IMR-90 (cell line): ENCODE data around the gene RNF212B. TPM values are rescaled to one million over a fixed set of nuclear protein-coding genes. Genes with fewer than 3 reads are reported as not detected.

Experiments used
- ATAC-seq: fragments of 200-7000 bp; cut with Tn5 transposase; 2 replicates; pipeline ENCODE4 v1.9.1; 2020; ENCODE audit warnings: low read depth, mild to moderate bottlenecking, moderate library complexity
- BruUV-seq: library from RNA; stranded (reverse); fragments of 400-500 nt; replicated peaks from 2 replicates; lab custom pipeline; 2021; lab: Mats Ljungman, UMichigan
- CTCF ChIA-PET: fragments of 300-600 bp; formaldehyde crosslinking; extraction: SDS; loops from one replicate; lab custom pipeline; 2021; ENCODE audit warnings: antibody characterized with exemption; lab: Yijun Ruan, JAX
- POLR2A ChIA-PET: fragments of 300-600 bp; sonication (Branson Sonifier 250); formaldehyde crosslinking; loops from one replicate; lab custom pipeline; 2022; ENCODE audit warnings: antibody characterized with exemption; ENCODE audit not compliant: unreplicated experiment; lab: Charles Lee
- DNase-seq: peaks from one replicate; pipeline ENCODE4 v3.0.0; 2013
- H2AFZ ChIP-seq: replicated peaks from 2 replicates; pipeline ENCODE3; 2013; ENCODE audit warnings: low read length, mild to moderate bottlenecking; ENCODE audit not compliant: poor library complexity
- H2AK5ac ChIP-seq: 2 replicates; pipeline ENCODE4 v1.6.1; 2013; ENCODE audit warnings: low read depth, low read length, inconsistent platforms
- H2AK9ac ChIP-seq: replicated peaks from 2 replicates; pipeline ENCODE3; 2013; ENCODE audit warnings: mild to moderate bottlenecking, low read depth, low read length, moderate library complexity; ENCODE audit not compliant: poor library complexity
- H2BK120ac ChIP-seq: 2 replicates; pipeline ENCODE4 v1.6.1; 2013; ENCODE audit warnings: low read depth, low read length, inconsistent platforms
- H2BK15ac ChIP-seq: 3 replicates; pipeline ENCODE4 v1.6.1; 2013; ENCODE audit warnings: low read depth, low read length, inconsistent platforms
- H2BK20ac ChIP-seq: 2 replicates; pipeline ENCODE4 v1.6.1; 2013; ENCODE audit warnings: low read depth, mild to moderate bottlenecking, inconsistent platforms, low read length, moderate library complexity
- H2BK5ac ChIP-seq: 2 replicates; pipeline ENCODE4 v1.6.1; 2013; ENCODE audit warnings: mild to moderate bottlenecking, low read depth, low read length, inconsistent platforms; ENCODE audit not compliant: poor library complexity, severe bottlenecking
- H3K14ac ChIP-seq: replicated peaks from 2 replicates; pipeline ENCODE4 v1.6.1; 2013; ENCODE audit warnings: low read depth, low read length, inconsistent platforms
- H3K18ac ChIP-seq: 2 replicates; pipeline ENCODE4 v1.6.1; 2013; ENCODE audit warnings: low read depth, low read length, control low read depth
- H3K23ac ChIP-seq: 2 replicates; pipeline ENCODE4 v1.6.1; 2013; ENCODE audit warnings: low read depth, low read length, inconsistent platforms
- H3K27ac ChIP-seq: 2 replicates; pipeline ENCODE4 v1.5.1; 2013; ENCODE audit warnings: mild to moderate bottlenecking, control low read depth, low read length; ENCODE audit not compliant: insufficient read depth
- H3K27me3 ChIP-seq: 2 replicates; pipeline ENCODE4 v1.6.1; 2013; ENCODE audit warnings: low read length; ENCODE audit not compliant: control insufficient read depth, insufficient read depth
- H3K36me3 ChIP-seq: 2 replicates; pipeline ENCODE4 v1.6.1; 2013; ENCODE audit warnings: low read length, mixed read lengths; ENCODE audit not compliant: control insufficient read depth, insufficient read depth
- H3K4ac ChIP-seq: 2 replicates; pipeline ENCODE4 v1.6.1; 2013; ENCODE audit warnings: low read depth, low read length, inconsistent platforms
- H3K4me1 ChIP-seq: 2 replicates; pipeline ENCODE4 v1.6.1; 2013; ENCODE audit warnings: low read length, mixed read lengths; ENCODE audit not compliant: control insufficient read depth, insufficient read depth
- H3K4me2 ChIP-seq: 2 replicates; pipeline ENCODE4 v1.6.1; 2013; ENCODE audit warnings: low read depth, mild to moderate bottlenecking, control low read depth, low read length, moderate library complexity
- H3K4me3 ChIP-seq: 2 replicates; pipeline ENCODE4 v1.5.1; 2013; ENCODE audit warnings: low read depth, mild to moderate bottlenecking, control low read depth, low read length, moderate library complexity; ENCODE audit not compliant: insufficient read depth
- H3K56ac ChIP-seq: 2 replicates; pipeline ENCODE4 v1.6.1; 2013; ENCODE audit warnings: low read length, inconsistent platforms; ENCODE audit not compliant: insufficient read depth; ENCODE audit errors: extremely low read depth
- H3K79me1 ChIP-seq, 2 experiments: 2 replicates each; pipeline ENCODE4 v1.6.1; 2013; ENCODE audit warnings: low read length in 2 of 2, inconsistent platforms in 1 of 2, low read depth in 1 of 2
- H3K9ac ChIP-seq: 2 replicates; pipeline ENCODE4 v1.6.1; 2013; ENCODE audit warnings: low read depth, low read length, control low read depth
- H3K9me1 ChIP-seq: 2 replicates; pipeline ENCODE4 v1.6.1; 2013; ENCODE audit warnings: low read length, inconsistent platforms; ENCODE audit not compliant: insufficient read depth
- H3K9me3 ChIP-seq: 2 replicates; pipeline ENCODE4 v1.6.1; 2013; ENCODE audit warnings: low read length; ENCODE audit not compliant: control insufficient read depth, insufficient read depth
- H4K20me1 ChIP-seq: 2 replicates; pipeline ENCODE4 v1.6.1; 2013; ENCODE audit warnings: low read length, inconsistent platforms; ENCODE audit not compliant: insufficient read depth
- H4K5ac ChIP-seq: 2 replicates; pipeline ENCODE4 v1.6.1; 2013; ENCODE audit warnings: mild to moderate bottlenecking, low read depth, low read length, control low read depth
- H4K8ac ChIP-seq, 2 experiments: 2 replicates each; pipeline ENCODE4 v1.6.1; 2013; ENCODE audit warnings: low read depth in 2 of 2, low read length in 2 of 2, control low read depth in 1 of 2, inconsistent platforms in 1 of 2
- H4K91ac ChIP-seq: 2 replicates; pipeline ENCODE4 v1.6.1; 2013; ENCODE audit warnings: low read depth, low read length, inconsistent platforms; ENCODE audit not compliant: insufficient read depth
- BHLHE40 ChIP-seq: fragments of 150-350 bp; IDR thresholded peaks from 2 replicates; pipeline ENCODE4 v1.6.1; 2016; ENCODE audit warnings: mild to moderate bottlenecking, low read depth, low read length
- CEBPB ChIP-seq: IDR thresholded peaks from 2 replicates; pipeline ENCODE4 v1.6.1; 2012; ENCODE audit warnings: low read depth, low read length, improper control_type of control experiment
- ELK1 ChIP-seq: fragments of 150-350 bp; IDR thresholded peaks from 2 replicates; pipeline ENCODE4 v1.6.1; 2016; ENCODE audit warnings: low read depth, mild to moderate bottlenecking, low read length, moderate library complexity, borderline replicate concordance
- FOS ChIP-seq: fragments of 150-350 bp; IDR thresholded peaks from 2 replicates; pipeline ENCODE4 v1.6.1; 2016; ENCODE audit warnings: low read depth, low read length
- MAZ ChIP-seq: IDR thresholded peaks from 2 replicates; pipeline ENCODE4 v1.6.1; 2012; ENCODE audit warnings: low read depth, mild to moderate bottlenecking, low read length, improper control_type of control experiment, moderate library complexity, borderline replicate concordance
- MXI1 ChIP-seq: IDR thresholded peaks from 2 replicates; pipeline ENCODE4 v1.6.1; 2012; ENCODE audit warnings: low read depth, mild to moderate bottlenecking, low read length, moderate library complexity, borderline replicate concordance
- NFE2L2 ChIP-seq: fragments of 150-350 bp; IDR thresholded peaks from 2 replicates; pipeline ENCODE4 v1.6.1; 2016; ENCODE audit warnings: low read depth, mild to moderate bottlenecking, low read length
- RAD21 ChIP-seq: IDR thresholded peaks from 2 replicates; pipeline ENCODE4 v1.6.1; 2012; ENCODE audit warnings: low read length, improper control_type of control experiment
- RCOR1 ChIP-seq: IDR thresholded peaks from 2 replicates; pipeline ENCODE4 v1.6.1; 2012; ENCODE audit warnings: mild to moderate bottlenecking, low read length, improper control_type of control experiment; ENCODE audit not compliant: insufficient replicate concordance
- USF2 ChIP-seq: fragments of 150-350 bp; IDR thresholded peaks from 2 replicates; pipeline ENCODE4 v1.6.1; 2017; ENCODE audit warnings: mild to moderate bottlenecking, antibody characterized with exemption, low read length, low read depth
- WGBS, 2 experiments: methylation state at CpG; one replicate each; pipeline versions ENCODE4 v1.1.5 to v1.1.7; 2013; ENCODE audit warnings: missing lambda C conversion rate in 2 of 2; ENCODE audit not compliant: insufficient read length in 1 of 2; ENCODE audit errors: extremely low coverage in 2 of 2; 5-methylcytosine and 5-hydroxymethylcytosine counted together
- dilution Hi-C: fragments of 300-500 bp; cut with HindIII; formaldehyde crosslinking; loops from one replicate; pipeline ENCODE4 v1.14.3; 2018; ENCODE audit warnings: low sequenced_read_pairs; ENCODE audit not compliant: unreplicated experiment
- in situ Hi-C: fragments of 300-500 bp; cut with MboI; formaldehyde crosslinking; loops from 3 replicates; pipeline ENCODE4 v1.14.3; 2019; ENCODE audit warnings: low sequenced_read_pairs, inconsistent platforms, mixed read lengths
- intact Hi-C: fragments of 100-400 bp; cut with micrococcal nuclease; formaldehyde crosslinking; loops from 2 replicates; pipeline ENCODE4 v1.10.0; 2022
- polyA plus RNA-seq, 3 experiments: library from polyadenylated mRNA; depleted of rRNA; stranded (reverse); fragments of >200 nt; gene quantifications; 2 replicates each; pipeline ENCODE4 v1.2.3, GENCODE V29; 2012; ENCODE audit warnings: low replicate concordance in 1 of 3
- total RNA-seq: library from RNA; depleted of rRNA; stranded (reverse); fragments of >200 nt; gene quantifications from 2 replicates; pipeline ENCODE4 v1.2.3, GENCODE V29; 2012
- TF ChIP-seq, protein P1 (sequence below): conservative IDR thresholded peaks from 2 replicates; pipeline ENCODE4 v1.5.1; 2012; ENCODE audit warnings: mild to moderate bottlenecking, low read depth, low read length, improper control_type of control experiment

RNF212B gene
- total and polyA plus RNA-seq, 2 of the 4 experiments (the other 2 are of a cell fraction): not detected

DNA sequence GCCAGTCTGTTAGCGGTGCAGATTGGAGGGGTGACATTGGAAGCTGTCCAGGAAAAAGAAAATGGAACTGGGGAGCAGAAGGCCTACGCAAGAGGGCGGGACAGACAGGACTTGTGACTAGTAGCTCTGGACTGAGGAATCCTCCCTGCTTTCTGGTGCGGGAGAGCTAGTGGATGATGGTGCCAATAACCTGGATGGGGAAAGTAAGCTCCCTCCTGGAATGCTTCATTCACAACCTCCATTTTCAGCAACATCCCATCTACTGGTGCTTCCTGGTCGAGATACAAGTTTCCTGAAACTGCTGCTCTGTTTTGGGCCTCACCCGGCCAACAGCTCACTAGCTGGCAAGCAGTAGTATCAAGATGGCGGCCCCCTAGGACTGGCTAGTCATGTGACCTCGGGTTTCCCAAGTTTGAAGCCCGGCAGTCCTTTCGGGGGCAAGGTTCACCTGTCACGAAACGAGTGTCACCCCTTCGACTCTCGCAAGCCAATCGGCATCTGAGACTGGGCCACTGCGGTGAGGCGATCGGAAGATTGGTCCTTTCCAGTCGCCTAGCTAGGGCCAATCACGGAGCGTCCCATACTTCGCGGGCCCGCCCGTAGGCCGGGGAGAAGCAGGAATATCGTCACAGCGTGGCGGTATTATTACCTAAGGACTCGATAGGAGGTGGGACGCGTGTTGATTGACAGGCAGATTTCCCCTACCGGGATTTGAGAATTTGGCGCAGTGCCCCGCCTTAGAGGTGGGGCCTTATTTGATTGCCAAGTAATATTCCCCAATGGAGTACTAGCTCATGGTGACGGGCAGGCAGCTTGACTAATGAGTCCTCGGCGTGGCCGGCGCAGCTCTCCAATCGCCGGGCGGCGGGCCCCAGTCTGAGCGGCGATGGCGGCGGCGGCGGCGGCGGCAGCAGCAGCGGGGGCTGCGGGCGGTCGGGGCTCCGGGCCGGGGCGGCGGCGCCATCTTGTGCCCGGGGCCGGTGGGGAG, 83.1 kb downstream of the RNF212B start, which contains the start of gene PABPN1:
Gene PABPN1 (plus strand): TSS at position 874 of the 988 bp plus-strand sequence. CDS start 13 bp downstream, at position 887.
- Histone ChIP-seq H4K20me1 (peaks cover 16% of the 10 kb centered on the region; the same call in 1 of the 2 replicates), H3K23ac (peak within 1 kb of the TSS; percentile 98), H3K9me1 (no peaks in the 10 kb centered on the region), H3K4me2 (peak within 1 kb of the TSS; percentile 84), H3K14ac (peak within 1 kb of the TSS; percentile 98), H2BK20ac (no peak within 1 kb of the TSS), H3K4me1 (peaks cover 6% of the 10 kb centered on the region; the same call in 1 of the 2 replicates), H3K4me3 (peak within 1 kb of the TSS; percentile 99), H3K27ac (peak within 1 kb of the TSS; percentile 88), H3K36me3 (peaks cover 29% of the 10 kb centered on the region), H3K9ac (peak within 1 kb of the TSS; percentile 98), H2AFZ (peak within 1 kb of the TSS; percentile 90), H3K79me1 (peaks cover 27 to 50% of the 10 kb centered on the region in 2 experiments), H4K8ac (peak within 1 kb of the TSS; percentile 95 to 97), H3K56ac (peak within 1 kb of the TSS; percentile 91), H3K18ac (peak within 1 kb of the TSS; percentile 55), H3K4ac (peak within 1 kb of the TSS; percentile 93), H4K91ac (peak within 1 kb of the TSS; percentile 87), H3K9me3 (no peaks in the 10 kb centered on the region), H2BK15ac (no peak within 1 kb of the TSS), H2AK5ac (peak within 1 kb of the TSS; percentile 96), H2AK9ac (peak within 1 kb of the TSS; percentile 98), H2BK5ac (peak within 1 kb of the TSS; percentile 91), H3K27me3 (no peaks in the 10 kb centered on the region), H4K5ac (peak within 1 kb of the TSS; percentile 99), H2BK120ac (no peak within 1 kb of the TSS)
- no TSS peak for BruUV-seq
- in situ Hi-C loops: loop anchor here (10.0 to 25.0 kb wide), 5 partner anchors 54 to 1116 kb away; partner anchors contain the start of genes CBLN3, CMTM5, EMC9 and FITM1
- peak; percentile 100 for DNase-seq
- CTCF ChIA-PET: interaction anchor here (1.0 to 1.9 kb wide), 3 partner anchors 20 to 59 kb away, joined by 4 to 7 read pairs (median 5); no protein-coding TSS in a partner anchor
- intact Hi-C loops: loop anchor here (1.0 kb wide), 1 partner anchor 35 kb away; the partner anchor contains the start of gene HOMEZ
- 2% methylated on average over 20 of the region's 63 CpGs; no CpG with 5 or more reads in 1 of the 2 experiments for WGBS, 2 experiments
- ATAC-seq: peak; percentile 90
- POLR2A ChIA-PET: interaction anchor here (0.6 to 1.3 kb wide), 4 partner anchors 9 to 45 kb away, joined by 3 to 9 read pairs (median 3); partner anchors contain the start of gene BCL2L2
- dilution Hi-C loops: no loop called here
- TF ChIP-seq MAZ (no peak), MXI1 (no peak), NFE2L2 (no peak), CEBPB (peak; percentile 34), USF2 (peak; percentile 90), RCOR1 (no peak), RAD21 (no peak), ELK1 (no peak), BHLHE40 (0 out of 2 replicates have a peak, but pooled peaks have one; percentile 12), FOS (peak; percentile 85; the same call in 1 of the 2 replicates)
- TF ChIP-seq, protein P1, sequence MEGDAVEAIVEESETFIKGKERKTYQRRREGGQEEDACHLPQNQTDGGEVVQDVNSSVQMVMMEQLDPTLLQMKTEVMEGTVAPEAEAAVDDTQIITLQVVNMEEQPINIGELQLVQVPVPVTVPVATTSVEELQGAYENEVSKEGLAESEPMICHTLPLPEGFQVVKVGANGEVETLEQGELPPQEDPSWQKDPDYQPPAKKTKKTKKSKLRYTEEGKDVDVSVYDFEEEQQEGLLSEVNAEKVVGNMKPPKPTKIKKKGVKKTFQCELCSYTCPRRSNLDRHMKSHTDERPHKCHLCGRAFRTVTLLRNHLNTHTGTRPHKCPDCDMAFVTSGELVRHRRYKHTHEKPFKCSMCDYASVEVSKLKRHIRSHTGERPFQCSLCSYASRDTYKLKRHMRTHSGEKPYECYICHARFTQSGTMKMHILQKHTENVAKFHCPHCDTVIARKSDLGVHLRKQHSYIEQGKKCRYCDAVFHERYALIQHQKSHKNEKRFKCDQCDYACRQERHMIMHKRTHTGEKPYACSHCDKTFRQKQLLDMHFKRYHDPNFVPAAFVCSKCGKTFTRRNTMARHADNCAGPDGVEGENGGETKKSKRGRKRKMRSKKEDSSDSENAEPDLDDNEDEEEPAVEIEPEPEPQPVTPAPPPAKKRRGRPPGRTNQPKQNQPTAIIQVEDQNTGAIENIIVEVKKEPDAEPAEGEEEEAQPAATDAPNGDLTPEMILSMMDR: no peak
